ENCODE data around the gene ZNF507. TPM values are rescaled to one million over a fixed set of nuclear protein-coding genes. Genes with fewer than 3 reads are reported as not detected.
A peak's percentile ranks its signal among the peaks of the same experiment; 100 is the strongest.

ZNF507 gene
- total and polyA plus RNA-seq, 12 donors = 2.7 to 26.6 (median 17.4) TPM

DNA sequence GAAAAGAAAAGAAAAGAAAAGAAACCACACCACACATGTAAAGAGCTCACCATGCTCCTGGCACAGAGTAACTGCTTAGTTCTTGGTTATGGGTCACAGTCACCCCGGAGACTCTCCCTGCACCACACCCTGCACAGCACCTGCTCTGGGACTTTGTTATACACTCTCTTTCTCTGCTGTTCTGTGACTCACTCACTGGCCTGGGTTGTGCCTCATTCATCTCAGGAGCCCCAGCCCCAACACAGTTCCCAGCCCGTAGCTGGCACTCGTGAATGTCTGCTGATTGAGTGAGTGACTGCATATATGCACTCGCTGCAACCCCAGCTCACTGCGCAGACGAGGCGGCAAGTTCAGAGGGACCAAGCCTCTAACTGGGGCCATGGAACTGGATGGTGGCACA, 22.9 kb upstream of the ZNF507 start:
- no peaks in the 10 kb centered on the region for H3K9me3 ChIP-seq
- H3K4me1 ChIP-seq = no peaks in the 10 kb centered on the region
- H3K36me3 ChIP-seq = no peaks in the 10 kb centered on the region
- no peak overlapping the region for H3K4me3 ChIP-seq
- ATAC-seq = no peak
- intact Hi-C loops (cut with DNase I) = no loop called here
- no peak for DNase-seq
- peaks cover 0 to 79% (median 14%) of the 10 kb centered on the region in 7 donors for H3K27me3 ChIP-seq
- TF ChIP-seq, protein P1, sequence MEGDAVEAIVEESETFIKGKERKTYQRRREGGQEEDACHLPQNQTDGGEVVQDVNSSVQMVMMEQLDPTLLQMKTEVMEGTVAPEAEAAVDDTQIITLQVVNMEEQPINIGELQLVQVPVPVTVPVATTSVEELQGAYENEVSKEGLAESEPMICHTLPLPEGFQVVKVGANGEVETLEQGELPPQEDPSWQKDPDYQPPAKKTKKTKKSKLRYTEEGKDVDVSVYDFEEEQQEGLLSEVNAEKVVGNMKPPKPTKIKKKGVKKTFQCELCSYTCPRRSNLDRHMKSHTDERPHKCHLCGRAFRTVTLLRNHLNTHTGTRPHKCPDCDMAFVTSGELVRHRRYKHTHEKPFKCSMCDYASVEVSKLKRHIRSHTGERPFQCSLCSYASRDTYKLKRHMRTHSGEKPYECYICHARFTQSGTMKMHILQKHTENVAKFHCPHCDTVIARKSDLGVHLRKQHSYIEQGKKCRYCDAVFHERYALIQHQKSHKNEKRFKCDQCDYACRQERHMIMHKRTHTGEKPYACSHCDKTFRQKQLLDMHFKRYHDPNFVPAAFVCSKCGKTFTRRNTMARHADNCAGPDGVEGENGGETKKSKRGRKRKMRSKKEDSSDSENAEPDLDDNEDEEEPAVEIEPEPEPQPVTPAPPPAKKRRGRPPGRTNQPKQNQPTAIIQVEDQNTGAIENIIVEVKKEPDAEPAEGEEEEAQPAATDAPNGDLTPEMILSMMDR (IDR thresholded peaks at IDR 0.05) = no peak
- WGBS, 2 donors = 85 to 87% methylated on average over 7 of the region's 7 CpGs
- no peak overlapping the region for H3K27ac ChIP-seq

DNA sequence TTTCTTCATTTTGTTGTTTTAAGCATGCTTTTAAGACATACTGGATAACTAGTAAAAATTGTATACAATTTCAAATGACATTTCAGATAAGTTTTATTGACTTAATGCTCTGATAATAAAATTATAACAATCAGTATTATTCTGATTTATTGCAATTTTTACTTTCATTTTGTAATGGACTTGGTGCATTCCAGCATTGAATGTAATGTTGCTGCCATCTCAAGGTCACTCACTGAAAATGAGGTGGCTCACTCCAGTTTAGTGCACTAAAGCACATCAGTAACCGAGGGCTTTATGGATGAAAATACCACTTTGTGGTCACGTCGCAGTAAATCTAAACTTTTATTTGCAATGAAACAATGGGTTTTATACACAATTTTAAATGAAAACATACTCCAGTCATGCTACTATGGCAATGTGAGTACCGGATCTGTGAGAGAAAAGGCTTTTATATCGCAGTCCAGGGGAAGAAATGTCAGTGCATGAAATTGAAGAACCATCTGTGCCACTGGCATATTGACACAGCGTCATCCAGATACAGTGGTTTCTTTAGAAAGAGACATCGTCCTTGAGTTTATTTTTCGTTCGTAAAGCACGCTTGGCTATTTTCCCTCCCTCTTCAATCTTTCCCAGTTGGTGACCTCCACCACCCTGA, 20.7 kb upstream of the ZNF507 start:
- 73 to 85% methylated on average over 10 of the region's 10 CpGs for WGBS, 2 donors
- Histone ChIP-seq H3K27me3 (peaks cover 0 to 96% (median 25%) of the 10 kb centered on the region in 7 donors), H3K36me3 (no peaks in the 10 kb centered on the region), H3K27ac (no peak overlapping the region), H3K4me1 (no peaks in the 10 kb centered on the region), H3K4me3 (no peak overlapping the region), H3K9me3 (no peaks in the 10 kb centered on the region)
- TF ChIP-seq, protein P1 (IDR thresholded peaks at IDR 0.05) = peak in 1 of 9 donors; percentile 19
- ATAC-seq = no peak
- DNase-seq = no peak
- intact Hi-C loops (cut with DNase I) = no loop called here

DNA sequence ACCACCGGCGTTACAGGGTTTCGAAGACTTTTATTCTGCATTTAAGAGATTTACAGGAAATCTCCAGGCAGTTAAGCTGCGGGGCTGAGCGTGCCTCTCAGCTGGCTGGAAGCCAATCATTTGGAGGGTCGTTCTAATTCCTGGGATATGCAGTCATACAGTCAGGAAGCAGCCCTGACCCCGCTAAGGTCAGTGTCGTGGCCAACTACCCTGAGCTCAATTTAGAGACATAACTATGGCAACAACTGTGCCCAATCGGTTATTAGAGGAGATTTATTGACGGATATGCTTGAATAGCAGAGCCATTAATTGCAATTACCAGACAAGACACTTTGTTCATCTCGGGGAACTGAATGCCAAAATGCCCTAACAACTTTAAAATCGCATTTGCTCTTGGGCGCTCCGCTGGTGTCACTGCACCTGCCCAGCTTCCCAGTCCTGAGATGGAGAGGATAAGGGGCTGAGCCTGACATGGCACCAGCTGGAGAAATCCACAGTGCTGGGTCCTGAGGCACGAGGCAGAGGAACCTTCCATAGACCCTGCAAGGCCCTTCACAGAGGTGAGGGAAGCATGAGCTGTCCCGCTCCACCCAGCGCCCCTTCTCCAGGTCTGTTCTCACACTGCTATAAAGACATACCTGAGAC, 15.1 kb upstream of the ZNF507 start:
- H3K4me3 ChIP-seq = no peak overlapping the region
- H3K4me1 ChIP-seq = no peaks in the 10 kb centered on the region
- peaks cover 0 to 99% (median 28%) of the 10 kb centered on the region in 7 donors for H3K27me3 ChIP-seq
- no peaks in the 10 kb centered on the region for H3K36me3 ChIP-seq
- intact Hi-C loops (cut with DNase I) = loop anchor here in 3 of 10 donors (10.0 kb wide), 2 partner anchors 234 to 244 kb away; no protein-coding TSS in a partner anchor
- no peak for ATAC-seq
- WGBS, 2 donors = 58 to 60% methylated on average over 17 of the region's 17 CpGs
- no peak for DNase-seq
- H3K27ac ChIP-seq = no peak overlapping the region
- H3K9me3 ChIP-seq = no peaks in the 10 kb centered on the region
- TF ChIP-seq, protein P1 (IDR thresholded peaks at IDR 0.05) = no peak

DNA sequence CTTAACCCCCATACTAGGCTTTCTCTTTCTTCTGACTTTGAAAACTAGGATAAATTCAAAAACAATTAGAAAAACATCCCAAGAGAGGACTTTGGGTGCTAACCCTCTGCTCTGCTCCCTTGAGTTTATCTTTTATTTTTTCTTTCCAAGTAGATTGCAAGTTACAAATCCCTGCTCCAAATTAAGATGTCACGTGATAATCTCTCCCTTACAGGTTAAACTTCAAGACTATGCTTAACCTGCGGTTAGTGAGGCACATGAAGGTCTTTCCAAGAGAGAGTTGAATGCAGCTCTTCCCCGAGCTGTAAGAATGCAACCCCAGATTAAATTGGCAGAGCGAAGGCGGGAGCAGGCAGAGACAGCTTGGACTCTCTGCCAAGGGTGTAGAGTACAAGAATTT, 12.2 kb upstream of the ZNF507 start:
- H3K9me3 ChIP-seq = no peaks in the 10 kb centered on the region
- peaks cover 0 to 9% (median 0%) of the 10 kb centered on the region in 9 donors for H3K4me1 ChIP-seq
- ATAC-seq (no peak), DNase-seq (no peak)
- no peak overlapping the region for H3K27ac ChIP-seq
- peaks cover 0 to 97% (median 11%) of the 10 kb centered on the region in 7 donors for H3K27me3 ChIP-seq
- no peak overlapping the region for H3K4me3 ChIP-seq
- no peaks in the 10 kb centered on the region for H3K36me3 ChIP-seq
- 41 to 57% methylated on average over 5 of the region's 5 CpGs for WGBS, 2 donors
- intact Hi-C loops (cut with DNase I) = loop anchor here in 3 of 10 donors (10.0 kb wide), 2 partner anchors 232 to 242 kb away; no protein-coding TSS in a partner anchor
- TF ChIP-seq, protein P1 (IDR thresholded peaks at IDR 0.05) = no peak
